ENCODE measurements around the gene NRN1L.

- TF ChIP-seq CTCF (IDR thresholded peaks at IDR 0.05) (no peak), POLR2A (IDR thresholded peaks at IDR 0.05) (no peak)
These were observed 28.9 kb upstream of the NRN1L start for GRCh38 chr16:67855789-67856188.
